Ovary (tissue), 3 donors: ENCODE data around the gene ANKS1B.

ENCODE experiments used
- POLR2A ChIP-seq: fragments of 450-650 bp; IDR thresholded peaks from one replicate; pipeline ENCODE4 v1.6.1; 2017; ENCODE audit warnings: antibody characterized with exemption, mild to moderate bottlenecking, moderate library complexity
- TF ChIP-seq, protein P1 (sequence below), 3 donors: fragments of 450-650 bp in 2 of 3; fragments of 200-600 bp in 1 of 3; IDR thresholded peaks; one replicate each; pipeline versions ENCODE4 v1.5.1 to v1.8.0; 2016 to 2022; ENCODE audit warnings: antibody characterized with exemption in 3 of 3, mild to moderate bottlenecking in 1 of 3
- donor health status: DM: no; HTN: no; CAD: no.

DNA sequence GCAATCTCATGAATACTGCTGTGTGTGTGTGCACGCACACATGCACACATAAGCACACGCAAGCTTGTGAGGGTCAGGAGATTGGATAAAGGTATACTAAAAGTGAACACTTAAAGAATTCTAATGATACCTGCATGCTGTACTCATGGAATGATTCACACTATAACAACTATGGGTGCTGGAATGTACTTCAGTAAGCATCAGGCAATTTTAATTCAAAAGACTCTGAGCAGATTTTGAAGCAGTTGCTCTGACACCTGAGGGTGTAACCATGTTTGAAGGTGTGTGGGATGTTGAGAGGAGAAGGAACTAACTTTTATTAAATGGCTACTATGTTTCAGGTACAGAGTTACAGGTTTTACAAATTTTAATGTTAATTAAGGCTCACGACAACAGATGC is 275.6 kb downstream of the ANKS1B start:
- TF ChIP-seq, protein P1, sequence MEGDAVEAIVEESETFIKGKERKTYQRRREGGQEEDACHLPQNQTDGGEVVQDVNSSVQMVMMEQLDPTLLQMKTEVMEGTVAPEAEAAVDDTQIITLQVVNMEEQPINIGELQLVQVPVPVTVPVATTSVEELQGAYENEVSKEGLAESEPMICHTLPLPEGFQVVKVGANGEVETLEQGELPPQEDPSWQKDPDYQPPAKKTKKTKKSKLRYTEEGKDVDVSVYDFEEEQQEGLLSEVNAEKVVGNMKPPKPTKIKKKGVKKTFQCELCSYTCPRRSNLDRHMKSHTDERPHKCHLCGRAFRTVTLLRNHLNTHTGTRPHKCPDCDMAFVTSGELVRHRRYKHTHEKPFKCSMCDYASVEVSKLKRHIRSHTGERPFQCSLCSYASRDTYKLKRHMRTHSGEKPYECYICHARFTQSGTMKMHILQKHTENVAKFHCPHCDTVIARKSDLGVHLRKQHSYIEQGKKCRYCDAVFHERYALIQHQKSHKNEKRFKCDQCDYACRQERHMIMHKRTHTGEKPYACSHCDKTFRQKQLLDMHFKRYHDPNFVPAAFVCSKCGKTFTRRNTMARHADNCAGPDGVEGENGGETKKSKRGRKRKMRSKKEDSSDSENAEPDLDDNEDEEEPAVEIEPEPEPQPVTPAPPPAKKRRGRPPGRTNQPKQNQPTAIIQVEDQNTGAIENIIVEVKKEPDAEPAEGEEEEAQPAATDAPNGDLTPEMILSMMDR (IDR thresholded peaks at IDR 0.05): no peak
- TF ChIP-seq POLR2A: no peak
